ENCODE data around the gene VWA5B1.

DNA sequence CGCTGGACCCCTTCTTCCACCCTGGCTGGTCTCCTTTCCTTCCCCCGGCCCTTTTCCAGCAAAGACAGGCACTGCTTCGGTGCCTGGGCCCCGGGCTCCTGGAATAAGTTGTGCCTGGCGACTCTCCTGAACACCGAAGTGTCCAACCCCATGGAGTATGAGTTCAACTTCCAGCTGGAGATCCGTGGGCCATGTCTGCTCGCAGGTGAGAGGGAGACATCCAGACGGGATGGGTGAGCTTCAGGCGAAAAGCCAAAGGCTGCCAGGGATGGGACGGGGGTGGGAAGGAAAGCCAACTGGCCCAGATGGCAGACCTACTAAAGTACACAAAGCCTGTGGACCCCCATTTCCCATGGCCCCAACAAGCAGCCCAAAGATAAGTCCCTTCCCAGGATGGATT lies 26.8 kb downstream of the VWA5B1 start:
- TF ChIP-seq, protein P1, sequence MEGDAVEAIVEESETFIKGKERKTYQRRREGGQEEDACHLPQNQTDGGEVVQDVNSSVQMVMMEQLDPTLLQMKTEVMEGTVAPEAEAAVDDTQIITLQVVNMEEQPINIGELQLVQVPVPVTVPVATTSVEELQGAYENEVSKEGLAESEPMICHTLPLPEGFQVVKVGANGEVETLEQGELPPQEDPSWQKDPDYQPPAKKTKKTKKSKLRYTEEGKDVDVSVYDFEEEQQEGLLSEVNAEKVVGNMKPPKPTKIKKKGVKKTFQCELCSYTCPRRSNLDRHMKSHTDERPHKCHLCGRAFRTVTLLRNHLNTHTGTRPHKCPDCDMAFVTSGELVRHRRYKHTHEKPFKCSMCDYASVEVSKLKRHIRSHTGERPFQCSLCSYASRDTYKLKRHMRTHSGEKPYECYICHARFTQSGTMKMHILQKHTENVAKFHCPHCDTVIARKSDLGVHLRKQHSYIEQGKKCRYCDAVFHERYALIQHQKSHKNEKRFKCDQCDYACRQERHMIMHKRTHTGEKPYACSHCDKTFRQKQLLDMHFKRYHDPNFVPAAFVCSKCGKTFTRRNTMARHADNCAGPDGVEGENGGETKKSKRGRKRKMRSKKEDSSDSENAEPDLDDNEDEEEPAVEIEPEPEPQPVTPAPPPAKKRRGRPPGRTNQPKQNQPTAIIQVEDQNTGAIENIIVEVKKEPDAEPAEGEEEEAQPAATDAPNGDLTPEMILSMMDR (IDR thresholded peaks at IDR 0.05): no peak
- TF ChIP-seq POLR2A (IDR thresholded peaks at IDR 0.05): no peak

Data from tibial nerve (tissue), 3 donors.